ENCODE data around the gene PDZRN3. TPM values are rescaled to one million over a fixed set of nuclear protein-coding genes. Genes with fewer than 3 reads are reported as not detected.

PDZRN3 gene
- total RNA-seq (13.2 TPM), polyA plus RNA-seq (ENCODE audit: insufficient read depth, low read depth, low replicate concordance) (9.5 TPM)
- long read RNA-seq, donor 1, full-length matches to known transcripts, result 5 of 5 reads
- long read RNA-seq, donor 1, partial matches to known transcripts, result 0 of 5 reads
- long read RNA-seq, donor 1, other reads (novel, unspliced or antisense), result 0 of 5 reads
- long read RNA-seq, donor 2, full-length matches to known transcripts, result 4 of 4 reads
- long read RNA-seq, donor 2, partial matches to known transcripts, result 0 of 4 reads
- long read RNA-seq, donor 2, other reads (novel, unspliced or antisense), result 0 of 4 reads
- long read RNA-seq, donor 3, full-length matches to known transcripts, result 6 of 6 reads
- long read RNA-seq, donor 3, partial matches to known transcripts, result 0 of 6 reads
- long read RNA-seq, donor 3, other reads (novel, unspliced or antisense), result 0 of 6 reads
- long read RNA-seq, donor 4, full-length matches to known transcripts, result 3 of 3 reads
- long read RNA-seq, donor 4, partial matches to known transcripts, result 0 of 3 reads
- long read RNA-seq, donor 4, other reads (novel, unspliced or antisense), result 0 of 3 reads
- long read RNA-seq, donor 5, result 0 reads
- long read RNA-seq, donor 6, partial matches to known transcripts, result 0 of 1 reads
- long read RNA-seq, donor 6, other reads (novel, unspliced or antisense), result 0 of 1 reads
- long read RNA-seq, donor 7, full-length matches to known transcripts, result 7 of 17 reads
- long read RNA-seq, donor 7, partial matches to known transcripts, result 1 of 17 reads
- long read RNA-seq, donor 7, other reads (novel, unspliced or antisense), result 9 of 17 reads
- long read RNA-seq, donor 8, full-length matches to known transcripts, result 3 of 3 reads
- long read RNA-seq, donor 8, partial matches to known transcripts, result 0 of 3 reads
- long read RNA-seq, donor 8, other reads (novel, unspliced or antisense), result 0 of 3 reads
- long read RNA-seq, donor 9, result 0 reads
- long read RNA-seq, donor 10, full-length matches to known transcripts, result 2 of 2 reads
- long read RNA-seq, donor 10, partial matches to known transcripts, result 0 of 2 reads
- long read RNA-seq, donor 10, other reads (novel, unspliced or antisense), result 0 of 2 reads

- Histone ChIP-seq H3K4me1 (ENCODE audit: control insufficient read depth in 2 of 3, insufficient read depth in 2 of 3, low read depth in 1 of 3, low read length in 3 of 3) (peaks cover 0 to 15% (median 9%) of the 10 kb centered on the region in 3 donors), H3K9ac (ENCODE audit: low read length in 3 of 3) (peak within 1 kb of the TSS; percentile 23 to 68 (median 54)), H3K9me3 (ENCODE audit: control insufficient read depth in 2 of 3, insufficient read depth in 1 of 3, low read length in 3 of 3) (no peaks in the 10 kb centered on the region), H3K36me3 (ENCODE audit: control insufficient read depth in 2 of 3, insufficient read depth in 3 of 3, low read length in 3 of 3) (no peaks in the 10 kb centered on the region), H3K4me3 (ENCODE audit: low read length in 3 of 3) (peak within 1 kb of the TSS; percentile 69 to 85 (median 79)), H3K27ac (ENCODE audit: low read depth in 2 of 2, low read length in 2 of 2) (peak within 1 kb of the TSS; percentile 61 to 72), H3K27me3 (ENCODE audit: control insufficient read depth, insufficient read depth, low read length) (no peaks in the 10 kb centered on the region)
- FAIRE-seq, result no peak
- TF ChIP-seq CTCF (IDR thresholded peaks at IDR 0.05; ENCODE audit: borderline replicate concordance, extremely low read depth, insufficient read depth), result no peak
- intact Hi-C loops (cut with DNase I), result no loop called here
- peak; percentile 79 to 91 (median 90) for DNase-seq
These were observed at the start of gene PDZRN3 for GRCh38 chr3:73624821-73625665. Gene PDZRN3 (minus strand): TSS chr3:73624941.

DNA sequence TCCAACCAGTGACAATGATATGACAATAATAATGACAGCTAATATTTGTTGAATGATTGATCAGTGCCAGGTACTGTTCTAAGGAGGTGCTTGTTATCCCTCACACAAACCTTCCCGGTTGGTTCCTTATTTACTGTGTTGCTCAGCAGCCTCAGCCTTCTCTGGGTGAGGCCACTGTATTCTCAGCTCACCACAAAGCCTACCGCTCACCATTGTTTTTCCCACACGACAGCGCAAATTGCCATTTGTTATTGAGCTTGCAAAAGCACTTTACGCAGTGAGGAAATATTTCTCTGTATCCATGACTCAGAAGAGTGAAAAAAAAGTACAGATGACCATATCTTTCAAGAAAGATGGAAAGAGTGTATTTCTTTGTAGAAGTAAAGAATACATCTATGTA, 49.5 kb upstream of the PDZRN3 start:
- H3K4me1 ChIP-seq (ENCODE audit: control insufficient read depth in 2 of 3, insufficient read depth in 2 of 3, low read depth in 1 of 3, low read length in 3 of 3), result no peaks in the 10 kb centered on the region
- H3K27ac ChIP-seq (ENCODE audit: low read depth in 2 of 2, low read length in 2 of 2), result no peak overlapping the region
- DNase-seq (no peak), FAIRE-seq (no peak)
- intact Hi-C loops (cut with DNase I), result no loop called here
- no peak overlapping the region for H3K4me3 ChIP-seq (ENCODE audit: low read length in 3 of 3)
- no peaks in the 10 kb centered on the region for H3K9me3 ChIP-seq (ENCODE audit: control insufficient read depth in 2 of 3, insufficient read depth in 1 of 3, low read length in 3 of 3)
- no peak overlapping the region for H3K9ac ChIP-seq (ENCODE audit: low read length in 3 of 3)
- no peak for TF ChIP-seq CTCF (IDR thresholded peaks at IDR 0.05; ENCODE audit: borderline replicate concordance, extremely low read depth, insufficient read depth)
- H3K27me3 ChIP-seq (ENCODE audit: control insufficient read depth, insufficient read depth, low read length), result no peaks in the 10 kb centered on the region
- no peaks in the 10 kb centered on the region for H3K36me3 ChIP-seq (ENCODE audit: control insufficient read depth in 2 of 3, insufficient read depth in 3 of 3, low read length in 3 of 3)

DNA sequence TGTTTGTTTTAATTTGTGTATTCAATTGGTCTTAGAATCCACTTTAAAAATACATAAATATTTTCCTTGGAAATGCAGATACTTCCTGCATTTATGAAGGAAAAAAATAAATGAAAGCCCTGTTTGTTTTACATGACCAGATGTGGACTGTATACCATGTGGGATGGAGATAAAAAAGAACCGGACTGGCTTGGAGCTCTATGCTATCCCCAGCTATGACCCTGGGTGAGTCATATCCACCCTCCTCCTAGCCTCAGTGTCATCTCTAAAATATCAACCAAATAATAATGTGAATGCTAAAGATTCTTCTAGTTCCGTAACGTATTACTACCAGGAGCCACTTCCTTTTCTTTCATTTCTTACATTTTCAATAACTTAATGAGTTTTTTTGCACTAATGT, 44.5 kb upstream of the PDZRN3 start:
- H3K4me3 ChIP-seq (ENCODE audit: low read length in 3 of 3), result no peak overlapping the region
- DNase-seq, result no peak
- intact Hi-C loops (cut with DNase I), result no loop called here
- no peaks in the 10 kb centered on the region for H3K27me3 ChIP-seq (ENCODE audit: control insufficient read depth, insufficient read depth, low read length)
- H3K9ac ChIP-seq (ENCODE audit: low read length in 3 of 3), result no peak overlapping the region
- H3K27ac ChIP-seq (ENCODE audit: low read depth in 2 of 2, low read length in 2 of 2), result no peak overlapping the region
- H3K36me3 ChIP-seq (ENCODE audit: control insufficient read depth in 2 of 3, insufficient read depth in 3 of 3, low read length in 3 of 3), result no peaks in the 10 kb centered on the region
- H3K9me3 ChIP-seq (ENCODE audit: control insufficient read depth in 2 of 3, insufficient read depth in 1 of 3, low read length in 3 of 3), result no peaks in the 10 kb centered on the region
- no peak for FAIRE-seq
- no peaks in the 10 kb centered on the region for H3K4me1 ChIP-seq (ENCODE audit: control insufficient read depth in 2 of 3, insufficient read depth in 2 of 3, low read depth in 1 of 3, low read length in 3 of 3)
- TF ChIP-seq CTCF (IDR thresholded peaks at IDR 0.05; ENCODE audit: borderline replicate concordance, extremely low read depth, insufficient read depth), result no peak
